Ovary (tissue), 9 donors: ENCODE results near the gene LRMDA. TPM values are rescaled to one million over a fixed set of nuclear protein-coding genes. Genes with fewer than 3 reads are reported as not detected.
A peak's percentile ranks its signal among the peaks of the same experiment; 100 is the strongest.

ENCODE experiments used
- DNase-seq, 5 donors: peaks; one replicate each; pipeline ENCODE4 v3.0.0-alpha.2; 2019 to 2020
- H3K27ac ChIP-seq, 2 donors: fragments of 200-600 bp; one replicate each; pipeline versions ENCODE4 v1.5.1 to v1.8.0; 2019 to 2022
- H3K27me3 ChIP-seq: fragments of 200-600 bp; one replicate; pipeline ENCODE4 v1.8.0; 2022
- H3K36me3 ChIP-seq: fragments of 200-600 bp; sonication (generic); one replicate; pipeline ENCODE4 v1.5.1; 2019
- H3K4me1 ChIP-seq: one replicate; pipeline ENCODE4 v1.8.1; 2013; ENCODE audit warnings: mild to moderate bottlenecking, moderate library complexity; ENCODE audit not compliant: insufficient read depth
- H3K4me3 ChIP-seq: fragments of 200-600 bp; sonication (generic); one replicate; pipeline ENCODE4 v1.5.1; 2017
- H3K9me3 ChIP-seq, 2 donors: fragments of 200-600 bp in 1 of 2; sonication (generic) in 1 of 2; one replicate each; pipeline versions ENCODE4 v1.5.1 to v1.8.1; 2013 to 2019; ENCODE audit warnings: mild to moderate bottlenecking in 1 of 2, moderate library complexity in 1 of 2
- CTCF ChIP-seq, 3 donors: fragments of 450-650 bp in 2 of 3; fragments of 200-600 bp in 1 of 3; IDR thresholded peaks; one replicate each; pipeline versions ENCODE4 v1.5.1 to v1.8.0; 2016 to 2022; ENCODE audit warnings: antibody characterized with exemption in 3 of 3, mild to moderate bottlenecking in 1 of 3
- EP300 ChIP-seq: sonication (generic); formaldehyde crosslinking; IDR thresholded peaks from one replicate; pipeline ENCODE4 v1.6.1; 2017; ENCODE audit warnings: antibody characterized with exemption
- POLR2A ChIP-seq: fragments of 450-650 bp; IDR thresholded peaks from one replicate; pipeline ENCODE4 v1.6.1; 2017; ENCODE audit warnings: antibody characterized with exemption, mild to moderate bottlenecking, moderate library complexity
- WGBS, 3 donors: extraction: QIAGEN DNeasy Blood & Tissue Kit in 1 of 3; methylation state at CpG; one replicate each; pipeline versions ENCODE4 v1.1.5 to v1.1.7; 2013 to 2017; 5-methylcytosine and 5-hydroxymethylcytosine counted together
- intact Hi-C, 4 donors: fragments of 100-400 bp; cut with DNase I; formaldehyde crosslinking; loops; one replicate each; pipeline versions ENCODE4 v1.11.0 to v1.15.1; 2022 to 2023
- polyA plus RNA-seq, 2 donors: library from polyadenylated mRNA; stranded (reverse); fragments of 200-250 nt in 1 of 2; fragments of 350-450 nt in 1 of 2; fragmentation: Illumina TruSeq in 1 of 2; extraction: RNeasy Lipid Tissue Mini Kit (QIAGEN cat#74804) in 1 of 2; gene quantifications; one replicate each; pipeline ENCODE4 v1.2.3, GENCODE V29; 2013 to 2014
- total RNA-seq, 7 donors: library from RNA; depleted of rRNA in 2 of 7; stranded (reverse); fragments of >200 nt in 2 of 7; fragmentation: NEBNext Ultra II Directional in 3 of 7; extraction: Animal tissue kit (Norgen Biotek cat#: 25700) in 3 of 7; gene quantifications; one replicate each; pipeline versions ENCODE4 v1.1.0 to v1.2.4, GENCODE V29; 2016 to 2023
- donor health status: DM: no; HTN: no; CAD: no; lungs with moderate emphysema.
- donor health status: DM: no; HTN: no; CAD: no.
- donor health status: Bipolar disorder and iron deficiency.
- donor health status: DM: yes; HTN: yes; CAD: no.
- donor health status: DM: no; HTN: no; CAD: no.
- donor health status: DM: yes; HTN: yes; CAD: no.

Gene LRMDA
- total and polyA plus RNA-seq, 9 donors = 14.8 to 30.7 (median 22.9) TPM

DNA sequence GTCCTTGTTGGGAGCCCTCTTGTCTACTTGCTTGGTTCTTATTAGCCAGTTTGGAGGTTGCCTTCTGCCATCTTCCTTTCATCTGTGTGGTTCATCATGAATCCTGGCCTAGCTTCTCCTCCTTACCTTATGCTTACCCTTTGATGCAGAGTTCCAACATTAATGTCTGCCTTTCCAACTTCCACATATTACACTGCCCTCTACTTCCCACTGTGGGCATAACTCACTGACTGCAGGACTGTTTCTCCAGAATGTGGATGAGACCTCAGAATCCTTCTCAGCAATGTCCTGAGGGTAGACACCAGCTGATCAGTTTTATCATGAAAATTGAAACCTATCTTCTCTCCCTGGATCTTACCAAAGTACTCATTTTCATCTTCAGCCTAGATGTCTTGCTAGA is 491.0 kb downstream of the LRMDA start:
- no peak for TF ChIP-seq CTCF (IDR thresholded peaks at IDR 0.05)
- TF ChIP-seq POLR2A = no peak
- TF ChIP-seq EP300 = no peak
- Histone ChIP-seq H3K27ac (no peak overlapping the region), H3K9me3 (no peaks in the 10 kb centered on the region), H3K4me1 (peaks cover 3% of the 10 kb centered on the region), H3K36me3 (no peaks in the 10 kb centered on the region), H3K4me3 (no peak overlapping the region), H3K27me3 (no peaks in the 10 kb centered on the region)
- DNase-seq = no peak
- intact Hi-C loops = no loop called here

- no peak for DNase-seq
- 77 to 87% (median 86%) methylated on average over 9 of the region's 9 CpGs for WGBS, 3 donors
- no peak overlapping the region for H3K27ac ChIP-seq
- H3K27me3 ChIP-seq = no peaks in the 10 kb centered on the region
- no peaks in the 10 kb centered on the region for H3K36me3 ChIP-seq
- no peaks in the 10 kb centered on the region for H3K9me3 ChIP-seq
- H3K4me1 ChIP-seq = peaks cover 3% of the 10 kb centered on the region
- no peak overlapping the region for H3K4me3 ChIP-seq
- intact Hi-C loops = no loop called here
- TF ChIP-seq EP300 (no peak), CTCF (IDR thresholded peaks at IDR 0.05) (no peak), POLR2A (no peak)
Measured at GRCh38 chr10:75924309-75924902, 493.0 kb downstream of the LRMDA start.

- H3K4me3 ChIP-seq = no peak overlapping the region
- intact Hi-C loops = no loop called here
- H3K36me3 ChIP-seq = no peaks in the 10 kb centered on the region
- no peak overlapping the region for H3K27ac ChIP-seq
- H3K27me3 ChIP-seq = no peaks in the 10 kb centered on the region
- no peak for DNase-seq
- TF ChIP-seq CTCF (IDR thresholded peaks at IDR 0.05) = no peak
- no peaks in the 10 kb centered on the region for H3K9me3 ChIP-seq
- 85 to 89% (median 89%) methylated on average over 1 of the region's 1 CpG for WGBS, 3 donors
- no peaks in the 10 kb centered on the region for H3K4me1 ChIP-seq
Measured at GRCh38 chr10:75925999-75926398, 494.6 kb downstream of the LRMDA start.

DNA sequence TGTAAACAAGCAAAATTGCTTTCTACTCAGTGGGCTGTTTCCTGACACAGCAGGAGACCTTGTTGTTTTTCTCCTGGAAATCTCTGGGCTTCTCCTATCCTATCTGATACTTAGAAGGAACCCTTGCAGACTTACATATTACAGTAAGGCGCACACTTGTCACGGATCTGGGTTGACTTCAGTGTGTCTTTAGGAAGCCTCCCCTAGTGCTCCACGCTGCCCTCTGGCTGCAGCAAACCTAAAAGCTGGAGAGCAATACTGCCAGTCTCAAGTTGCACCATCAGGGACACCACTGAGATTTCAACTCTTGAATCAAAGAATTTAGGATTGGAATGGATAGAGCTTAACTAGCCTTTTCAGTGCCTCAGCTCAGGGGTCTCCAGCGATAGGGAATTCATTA is 495.3 kb downstream of the LRMDA start:
- TF ChIP-seq POLR2A (no peak), CTCF (IDR thresholded peaks at IDR 0.05) (peak in 1 of 3 donors; percentile 43)
- Histone ChIP-seq H3K4me1 (no peaks in the 10 kb centered on the region), H3K4me3 (no peak overlapping the region), H3K36me3 (no peaks in the 10 kb centered on the region), H3K27me3 (no peaks in the 10 kb centered on the region), H3K27ac (no peak overlapping the region), H3K9me3 (no peaks in the 10 kb centered on the region)
- intact Hi-C loops = no loop called here
- peak in 2 of 5 donors; percentile 66 to 68 for DNase-seq
- 74 to 92% (median 88%) methylated on average over 4 of the region's 4 CpGs for WGBS, 3 donors
